Measurements from ENCODE around the gene ST14.

Gene ST14

DNA sequence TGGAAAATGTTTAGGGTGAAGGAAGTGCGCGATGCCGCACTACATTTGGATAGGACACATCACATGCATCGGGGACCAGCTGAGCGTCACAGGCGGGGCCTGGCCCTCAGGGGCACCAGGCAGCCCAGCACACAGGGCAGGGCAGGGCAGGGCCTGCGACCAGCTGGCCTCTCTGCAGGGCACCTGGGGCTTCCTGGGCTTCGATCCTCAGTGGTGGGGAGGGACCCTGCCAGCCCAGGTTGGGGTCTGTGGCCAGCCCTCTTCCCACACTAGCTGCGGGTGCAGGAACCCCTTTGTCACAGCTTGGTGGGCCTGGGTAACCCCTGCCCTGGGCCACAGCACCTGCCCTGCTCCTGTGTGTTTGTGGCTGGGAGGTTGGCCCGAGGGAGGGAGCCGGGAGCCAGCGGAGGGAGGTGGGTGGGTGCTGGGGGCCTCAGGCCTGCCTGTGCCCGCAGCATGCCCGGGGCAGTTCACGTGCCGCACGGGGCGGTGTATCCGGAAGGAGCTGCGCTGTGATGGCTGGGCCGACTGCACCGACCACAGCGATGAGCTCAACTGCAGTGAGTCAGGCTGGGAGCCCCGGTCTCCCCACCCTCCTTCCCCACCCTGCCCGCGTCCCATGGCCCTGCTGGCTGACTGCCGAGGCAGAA lies 37.9 kb downstream of the ST14 start:
- ChIA-PET CTCF (interaction anchor here (1.2 kb wide), 1 partner anchor 15 kb away, joined by 5 read pairs; no protein-coding TSS in a partner anchor), POLR2A (no interaction called here)

DNA sequence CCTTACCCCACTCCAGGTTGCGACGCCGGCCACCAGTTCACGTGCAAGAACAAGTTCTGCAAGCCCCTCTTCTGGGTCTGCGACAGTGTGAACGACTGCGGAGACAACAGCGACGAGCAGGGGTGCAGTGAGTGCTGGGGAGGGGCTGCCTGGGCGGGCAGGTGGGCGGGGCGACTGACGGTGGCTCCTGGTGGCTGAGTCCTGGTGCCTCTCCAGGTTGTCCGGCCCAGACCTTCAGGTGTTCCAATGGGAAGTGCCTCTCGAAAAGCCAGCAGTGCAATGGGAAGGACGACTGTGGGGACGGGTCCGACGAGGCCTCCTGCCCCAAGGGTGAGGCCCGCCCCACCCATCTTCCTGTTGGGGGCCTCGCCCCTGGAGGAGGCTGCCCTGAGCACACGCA lies 38.7 kb downstream of the ST14 start:
- no peak for DNase-seq (ENCODE audit: extremely low spot score)
- POLR2A ChIA-PET, result no interaction called here
- CTCF ChIA-PET, result interaction anchor here (1.2 kb wide), 1 partner anchor 15 kb away, joined by 5 read pairs; no protein-coding TSS in a partner anchor

More for the DNA sequence above, 37.9 kb downstream of the ST14 start:
- DNase-seq (ENCODE audit: extremely low spot score), result no peak
- TF ChIP-seq, protein P1, sequence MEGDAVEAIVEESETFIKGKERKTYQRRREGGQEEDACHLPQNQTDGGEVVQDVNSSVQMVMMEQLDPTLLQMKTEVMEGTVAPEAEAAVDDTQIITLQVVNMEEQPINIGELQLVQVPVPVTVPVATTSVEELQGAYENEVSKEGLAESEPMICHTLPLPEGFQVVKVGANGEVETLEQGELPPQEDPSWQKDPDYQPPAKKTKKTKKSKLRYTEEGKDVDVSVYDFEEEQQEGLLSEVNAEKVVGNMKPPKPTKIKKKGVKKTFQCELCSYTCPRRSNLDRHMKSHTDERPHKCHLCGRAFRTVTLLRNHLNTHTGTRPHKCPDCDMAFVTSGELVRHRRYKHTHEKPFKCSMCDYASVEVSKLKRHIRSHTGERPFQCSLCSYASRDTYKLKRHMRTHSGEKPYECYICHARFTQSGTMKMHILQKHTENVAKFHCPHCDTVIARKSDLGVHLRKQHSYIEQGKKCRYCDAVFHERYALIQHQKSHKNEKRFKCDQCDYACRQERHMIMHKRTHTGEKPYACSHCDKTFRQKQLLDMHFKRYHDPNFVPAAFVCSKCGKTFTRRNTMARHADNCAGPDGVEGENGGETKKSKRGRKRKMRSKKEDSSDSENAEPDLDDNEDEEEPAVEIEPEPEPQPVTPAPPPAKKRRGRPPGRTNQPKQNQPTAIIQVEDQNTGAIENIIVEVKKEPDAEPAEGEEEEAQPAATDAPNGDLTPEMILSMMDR (IDR thresholded peaks at IDR 0.05; ENCODE audit: control extremely low read depth, extremely low read depth, low read depth, missing control alignments), result no peak

DNA sequence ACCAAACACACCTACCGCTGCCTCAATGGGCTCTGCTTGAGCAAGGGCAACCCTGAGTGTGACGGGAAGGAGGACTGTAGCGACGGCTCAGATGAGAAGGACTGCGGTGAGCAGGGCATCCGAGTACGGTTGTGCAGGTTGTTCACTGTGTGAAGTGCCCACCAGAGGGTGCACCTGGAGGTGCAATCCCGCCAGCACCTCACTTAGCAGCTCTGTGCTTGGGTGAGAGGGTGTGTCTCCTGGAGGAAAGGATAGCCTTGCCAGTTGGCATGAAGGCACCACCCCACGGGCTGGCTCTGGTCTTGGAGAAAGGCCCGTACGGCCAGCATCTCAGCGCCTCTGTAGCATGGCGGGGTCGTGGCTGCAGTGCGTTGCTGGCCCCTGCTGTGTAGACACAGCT lies 39.4 kb downstream of the ST14 start:
- no peak for DNase-seq (ENCODE audit: extremely low spot score)
- TF ChIP-seq, protein P1 (IDR thresholded peaks at IDR 0.05; ENCODE audit: control extremely low read depth, extremely low read depth, low read depth, missing control alignments), result no peak
- ChIA-PET CTCF (no interaction called here), POLR2A (no interaction called here)

More for the DNA sequence above, 38.7 kb downstream of the ST14 start:
- TF ChIP-seq, protein P1 (IDR thresholded peaks at IDR 0.05; ENCODE audit: control extremely low read depth, extremely low read depth, low read depth, missing control alignments), result no peak

DNA sequence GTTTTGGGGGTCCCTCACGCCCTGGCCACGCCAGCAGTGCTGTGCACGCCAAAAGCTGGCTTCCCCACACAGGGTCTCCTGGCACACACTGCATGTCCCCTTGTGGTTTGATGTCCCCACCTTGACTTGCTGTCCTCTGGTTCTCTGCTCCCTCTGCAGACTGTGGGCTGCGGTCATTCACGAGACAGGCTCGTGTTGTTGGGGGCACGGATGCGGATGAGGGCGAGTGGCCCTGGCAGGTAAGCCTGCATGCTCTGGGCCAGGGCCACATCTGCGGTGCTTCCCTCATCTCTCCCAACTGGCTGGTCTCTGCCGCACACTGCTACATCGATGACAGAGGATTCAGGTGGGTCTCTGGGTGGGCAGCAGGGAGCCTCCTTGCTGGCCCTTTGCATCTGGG lies 40.2 kb downstream of the ST14 start:
- CTCF ChIA-PET, result no interaction called here
- TF ChIP-seq, protein P1 (IDR thresholded peaks at IDR 0.05; ENCODE audit: control extremely low read depth, extremely low read depth, low read depth, missing control alignments), result no peak

DNA sequence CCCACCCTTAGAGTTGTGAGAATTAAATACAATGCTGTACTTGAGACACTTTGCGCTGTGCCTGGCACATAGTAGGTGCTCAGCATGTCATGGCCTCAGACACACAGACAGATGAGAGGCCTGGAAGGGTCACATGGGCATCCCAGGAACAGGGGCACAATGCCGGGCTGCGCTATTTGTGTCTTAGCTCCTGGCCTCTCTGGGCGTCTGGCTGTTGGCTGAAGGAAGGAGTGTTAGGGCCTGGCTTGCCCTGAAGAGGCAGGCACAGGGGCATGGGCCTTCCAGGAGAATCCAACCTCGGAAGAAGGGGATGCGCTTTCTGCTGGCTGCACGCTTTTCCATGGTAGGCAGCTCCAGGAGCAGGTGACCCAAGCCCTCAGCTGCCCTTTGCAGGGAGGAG lies 41.4 kb downstream of the ST14 start:
- TF ChIP-seq, protein P1 (IDR thresholded peaks at IDR 0.05; ENCODE audit: control extremely low read depth, extremely low read depth, low read depth, missing control alignments), result no peak
- ChIA-PET POLR2A (no interaction called here), CTCF (interaction anchor here (1.0 to 2.0 kb wide), 2 partner anchors 12 to 230 kb away, joined by 3 to 15 read pairs; no protein-coding TSS in a partner anchor)

More for the DNA sequence above, 40.2 kb downstream of the ST14 start:
- POLR2A ChIA-PET, result no interaction called here
- DNase-seq (ENCODE audit: extremely low spot score), result no peak

DNA sequence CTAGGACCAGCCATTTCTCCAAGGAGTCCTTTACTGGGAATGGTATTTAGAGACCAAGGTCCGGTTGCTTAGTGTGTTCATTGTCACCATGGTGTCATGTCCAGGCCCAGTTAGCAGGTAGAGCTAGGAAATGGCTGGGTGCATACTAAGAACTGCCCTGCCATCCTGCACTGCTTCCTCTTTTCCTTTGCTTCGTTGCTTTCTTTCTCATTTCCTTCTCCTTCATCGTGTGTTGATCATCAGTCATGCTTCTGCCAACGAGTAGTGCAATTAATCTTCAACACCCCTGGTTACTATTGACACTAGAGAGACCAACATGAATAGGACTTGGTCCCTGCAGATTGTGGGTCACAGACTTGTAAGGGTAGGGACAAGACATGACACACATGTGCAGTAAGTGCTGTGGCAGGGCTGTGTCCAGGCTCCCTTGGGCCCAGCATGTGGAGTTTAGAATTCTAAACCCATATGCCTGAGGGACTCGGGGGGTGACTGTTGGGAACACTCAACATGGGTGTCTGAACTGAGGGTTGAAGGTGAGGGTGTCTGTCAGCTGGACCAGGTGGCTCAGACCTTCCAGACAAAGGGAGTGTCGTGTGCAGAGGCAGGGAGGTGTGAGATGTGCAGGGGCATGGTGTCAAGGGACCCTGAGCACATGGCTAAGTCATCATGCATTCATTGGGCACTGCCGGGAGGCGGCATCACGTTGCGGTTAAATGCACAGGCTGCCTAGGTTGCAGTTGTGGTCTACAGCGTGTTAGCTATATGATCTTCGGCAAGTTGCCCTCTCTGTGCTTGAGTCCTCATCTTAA lies 42.6 kb downstream of the ST14 start:
- TF ChIP-seq, protein P1 (IDR thresholded peaks at IDR 0.05; ENCODE audit: control extremely low read depth, extremely low read depth, low read depth, missing control alignments), result no peak
- ChIA-PET CTCF (interaction anchor here (1.0 to 2.7 kb wide), 4 partner anchors 10 to 231 kb away, joined by 3 to 15 read pairs (median 9); no protein-coding TSS in a partner anchor), POLR2A (no interaction called here)
- DNase-seq (ENCODE audit: extremely low spot score), result no peak

More for the DNA sequence above, 41.4 kb downstream of the ST14 start:
- no peak for DNase-seq (ENCODE audit: extremely low spot score)
